WTC11 (cell line): ENCODE data around the gene CSNK1A1L. TPM values are rescaled to one million over a fixed set of nuclear protein-coding genes. Genes with fewer than 3 reads are reported as not detected.

ENCODE experiments used
- ATAC-seq: fragments of 200-7000 bp; cut with Tn5 transposase; 2 replicates; pipeline ENCODE4 v1.10.0; 2021; ENCODE audit warnings: mild to moderate bottlenecking, moderate library complexity
- CTCF ChIA-PET: fragments of 300-600 bp; sonication (Branson Sonifier 250); formaldehyde crosslinking; loops from one replicate; lab custom pipeline; 2021; ENCODE audit warnings: antibody characterized with exemption; lab: Charles Lee
- POLR2A ChIA-PET: fragments of 350-600 bp; sonication (Branson Sonifier 250); formaldehyde crosslinking; loops from one replicate; lab custom pipeline; 2021; ENCODE audit warnings: antibody characterized with exemption; lab: Charles Lee
- DNase-seq: peaks from one replicate; pipeline ENCODE4 v3.0.0; 2021; ENCODE audit warnings: low spot score
- H3K27ac Mint-ChIP-seq: 2 replicates; pipeline ENCODE4 v1.8.0; 2021; ENCODE audit warnings: mixed read lengths
- H3K27me3 Mint-ChIP-seq: 2 replicates; pipeline ENCODE4 v1.8.0; 2021; ENCODE audit warnings: low read depth, mild to moderate bottlenecking, moderate library complexity, mixed read lengths
- H3K36me3 Mint-ChIP-seq: 2 replicates; pipeline ENCODE4 v1.8.0; 2021; ENCODE audit warnings: mixed read lengths
- H3K4me1 Mint-ChIP-seq: 2 replicates; pipeline ENCODE4 v1.8.0; 2022; ENCODE audit warnings: mixed read lengths
- H3K4me3 Mint-ChIP-seq: 2 replicates; pipeline ENCODE4 v1.8.0; 2021; ENCODE audit warnings: mild to moderate bottlenecking, moderate library complexity, mixed read lengths
- H3K9me3 Mint-ChIP-seq: 2 replicates; pipeline ENCODE4 v1.8.0; 2021; ENCODE audit warnings: mixed read lengths
- ARID4B ChIP-seq: sonication (generic); formaldehyde crosslinking; IDR thresholded peaks from 2 replicates; pipeline ENCODE4 v1.8.0; 2023; ENCODE audit warnings: missing genetic modification reagents, mild to moderate bottlenecking, borderline replicate concordance
- ETV6 ChIP-seq: sonication (generic); formaldehyde crosslinking; IDR thresholded peaks from 2 replicates; pipeline ENCODE4 v1.8.1; 2022; ENCODE audit warnings: mild to moderate bottlenecking, missing genetic modification reagents
- FOXK1 ChIP-seq: sonication (generic); formaldehyde crosslinking; IDR thresholded peaks from 2 replicates; pipeline ENCODE4 v1.8.0; 2022; ENCODE audit warnings: mild to moderate bottlenecking, moderate library complexity, missing genetic modification reagents
- FOXP1 ChIP-seq: sonication (generic); formaldehyde crosslinking; IDR thresholded peaks from 2 replicates; pipeline ENCODE4 v1.8.0; 2022; ENCODE audit warnings: missing genetic modification reagents, mild to moderate bottlenecking, moderate library complexity, borderline replicate concordance
- GTF2I ChIP-seq: fragments of 250-450 bp; sonication (Bioruptor Pico); conservative IDR thresholded peaks from 2 replicates; pipeline ENCODE4 v1.4.0; 2021; ENCODE audit warnings: mild to moderate bottlenecking
- JAZF1 ChIP-seq: fragments of 250-450 bp; sonication (Bioruptor Pico); IDR thresholded peaks from 2 replicates; pipeline ENCODE4 v1.9.0; 2021; ENCODE audit warnings: moderate library complexity, mild to moderate bottlenecking, inconsistent platforms
- NFE2L1 ChIP-seq: sonication (generic); formaldehyde crosslinking; IDR thresholded peaks from 2 replicates; pipeline ENCODE4 v1.8.1; 2023; ENCODE audit warnings: missing genetic modification reagents
- NFYB ChIP-seq: sonication (generic); formaldehyde crosslinking; conservative IDR thresholded peaks from 2 replicates; pipeline ENCODE4 v1.8.0; 2022; ENCODE audit warnings: low read depth, missing genetic modification reagents
- NR3C1 ChIP-seq: sonication (generic); formaldehyde crosslinking; conservative IDR thresholded peaks from 2 replicates; pipeline ENCODE4 v1.8.1; 2023; ENCODE audit warnings: low read depth, mild to moderate bottlenecking, missing genetic modification reagents
- OVOL2 ChIP-seq: fragments of 250-450 bp; sonication (Bioruptor Pico); IDR thresholded peaks from 2 replicates; pipeline ENCODE4 v1.9.0; 2021; ENCODE audit warnings: mild to moderate bottlenecking, borderline replicate concordance
- SP1 ChIP-seq: sonication (generic); formaldehyde crosslinking; conservative IDR thresholded peaks from 2 replicates; pipeline ENCODE4 v1.8.1; 2022; ENCODE audit warnings: missing genetic modification reagents
- TP53 ChIP-seq: sonication (generic); formaldehyde crosslinking; IDR thresholded peaks from 2 replicates; pipeline ENCODE4 v1.8.1; 2023; ENCODE audit warnings: mild to moderate bottlenecking, missing genetic modification reagents
- ZNF232 ChIP-seq: sonication (generic); formaldehyde crosslinking; IDR thresholded peaks from 2 replicates; pipeline ENCODE4 v1.8.0; 2022; ENCODE audit warnings: mild to moderate bottlenecking, missing genetic modification reagents
- ZNF416 ChIP-seq: fragments of 250-450 bp; sonication (Bioruptor Pico); IDR thresholded peaks from 2 replicates; pipeline ENCODE4 v1.9.0; 2021; ENCODE audit warnings: mild to moderate bottlenecking, inconsistent platforms
- ZNF423 ChIP-seq: fragments of 250-450 bp; sonication (Bioruptor Pico); IDR thresholded peaks from 2 replicates; pipeline ENCODE4 v2.1.2; 2022; ENCODE audit warnings: mild to moderate bottlenecking, moderate library complexity
- total RNA-seq: library from RNA; stranded (reverse); gene quantifications from 3 replicates; pipeline ENCODE4 v1.2.3, GENCODE V29; 2021
- TF ChIP-seq, protein P1 (sequence below): sonication (generic); formaldehyde crosslinking; IDR thresholded peaks from 2 replicates; pipeline ENCODE4 v1.8.1; 2023; ENCODE audit warnings: mild to moderate bottlenecking, missing genetic modification reagents
- TF ChIP-seq, protein P2 (sequence below): sonication (generic); formaldehyde crosslinking; IDR thresholded peaks from 2 replicates; pipeline ENCODE4 v1.8.1; 2022; ENCODE audit warnings: mild to moderate bottlenecking, moderate library complexity, missing genetic modification reagents
- TF ChIP-seq, protein P3 (sequence below): sonication (generic); formaldehyde crosslinking; IDR thresholded peaks from 2 replicates; pipeline ENCODE4 v1.8.1; 2022; ENCODE audit warnings: low read depth, mild to moderate bottlenecking, moderate library complexity, missing genetic modification reagents, borderline replicate concordance
- TF ChIP-seq, protein P4 (sequence below): fragments of 250-450 bp; sonication (Bioruptor Pico); IDR thresholded peaks from 2 replicates; pipeline ENCODE4 v1.8.0; 2021; ENCODE audit warnings: mild to moderate bottlenecking
- TF ChIP-seq, protein P5 (sequence below): sonication (generic); formaldehyde crosslinking; IDR thresholded peaks from 2 replicates; pipeline ENCODE4 v1.8.1; 2022; ENCODE audit warnings: missing genetic modification reagents, borderline replicate concordance

CSNK1A1L gene
- total RNA-seq, 1 experiment from 2014 or later, result not detected

DNA sequence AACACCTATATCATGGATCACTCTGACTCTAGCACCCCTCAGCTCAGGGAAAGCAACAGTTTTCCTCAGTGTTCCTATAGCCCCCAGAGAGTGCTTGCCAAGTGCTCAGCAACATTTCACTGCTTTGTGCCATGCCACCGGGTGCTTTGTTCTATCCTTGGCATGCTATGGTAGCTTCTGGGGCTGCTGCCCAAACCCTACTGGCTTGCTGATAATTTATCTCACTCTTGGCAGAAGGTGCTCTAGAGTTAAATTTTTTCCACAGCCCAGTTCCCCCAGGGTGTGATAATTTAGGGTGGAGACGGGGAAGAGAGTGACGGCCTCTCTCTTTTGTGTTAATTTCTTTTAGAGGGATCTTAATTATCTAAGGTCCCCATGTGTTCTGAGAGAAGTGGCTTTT is 12.6 kb upstream of the CSNK1A1L start (continued):
- no peak for TF ChIP-seq ARID4B (CRISPR knock-in tag)
- no peak for TF ChIP-seq ZNF423 (CRISPR knock-in tag)
- TF ChIP-seq ZNF232 (CRISPR knock-in tag), result no peak
- no peak for TF ChIP-seq FOXK1 (CRISPR knock-in tag)

DNA sequence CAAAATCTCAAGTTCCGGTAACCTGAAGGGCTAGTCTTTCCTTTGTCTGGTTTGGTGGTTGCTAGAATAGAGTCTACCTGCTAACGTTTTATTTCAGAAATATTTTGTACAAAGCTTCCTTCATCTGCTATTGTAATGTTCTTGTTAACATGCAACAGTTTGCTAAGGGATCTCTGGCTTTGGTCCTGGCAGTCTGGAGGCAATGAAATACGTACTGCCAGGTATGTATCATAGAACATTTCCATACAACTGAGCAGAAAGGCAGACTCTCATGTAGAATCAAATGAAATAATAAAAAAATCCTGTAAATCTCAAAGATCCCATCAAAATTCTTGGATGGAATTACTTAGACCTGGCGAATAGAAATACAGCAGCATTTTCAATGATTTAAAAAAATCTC is 8.8 kb upstream of the CSNK1A1L start:
- POLR2A ChIA-PET, result no interaction called here
- H3K36me3 Mint-ChIP-seq, result no peaks in the 10 kb centered on the region
- no peaks in the 10 kb centered on the region for H3K9me3 Mint-ChIP-seq
- DNase-seq, result no peak
- no peak overlapping the region for H3K4me3 Mint-ChIP-seq
- no peak overlapping the region for H3K27ac Mint-ChIP-seq
- no peak for TF ChIP-seq JAZF1 (CRISPR knock-in tag)
- TF ChIP-seq TP53 (CRISPR knock-in tag), result no peak
- TF ChIP-seq, protein P1, sequence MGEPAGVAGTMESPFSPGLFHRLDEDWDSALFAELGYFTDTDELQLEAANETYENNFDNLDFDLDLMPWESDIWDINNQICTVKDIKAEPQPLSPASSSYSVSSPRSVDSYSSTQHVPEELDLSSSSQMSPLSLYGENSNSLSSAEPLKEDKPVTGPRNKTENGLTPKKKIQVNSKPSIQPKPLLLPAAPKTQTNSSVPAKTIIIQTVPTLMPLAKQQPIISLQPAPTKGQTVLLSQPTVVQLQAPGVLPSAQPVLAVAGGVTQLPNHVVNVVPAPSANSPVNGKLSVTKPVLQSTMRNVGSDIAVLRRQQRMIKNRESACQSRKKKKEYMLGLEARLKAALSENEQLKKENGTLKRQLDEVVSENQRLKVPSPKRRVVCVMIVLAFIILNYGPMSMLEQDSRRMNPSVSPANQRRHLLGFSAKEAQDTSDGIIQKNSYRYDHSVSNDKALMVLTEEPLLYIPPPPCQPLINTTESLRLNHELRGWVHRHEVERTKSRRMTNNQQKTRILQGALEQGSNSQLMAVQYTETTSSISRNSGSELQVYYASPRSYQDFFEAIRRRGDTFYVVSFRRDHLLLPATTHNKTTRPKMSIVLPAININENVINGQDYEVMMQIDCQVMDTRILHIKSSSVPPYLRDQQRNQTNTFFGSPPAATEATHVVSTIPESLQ (CRISPR knock-in tag), result no peak
- TF ChIP-seq, protein P2, sequence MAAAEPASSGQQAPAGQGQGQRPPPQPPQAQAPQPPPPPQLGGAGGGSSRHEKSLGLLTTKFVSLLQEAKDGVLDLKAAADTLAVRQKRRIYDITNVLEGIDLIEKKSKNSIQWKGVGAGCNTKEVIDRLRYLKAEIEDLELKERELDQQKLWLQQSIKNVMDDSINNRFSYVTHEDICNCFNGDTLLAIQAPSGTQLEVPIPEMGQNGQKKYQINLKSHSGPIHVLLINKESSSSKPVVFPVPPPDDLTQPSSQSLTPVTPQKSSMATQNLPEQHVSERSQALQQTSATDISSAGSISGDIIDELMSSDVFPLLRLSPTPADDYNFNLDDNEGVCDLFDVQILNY (CRISPR knock-in tag), result no peak
- no peak for TF ChIP-seq NR3C1 (CRISPR knock-in tag)
- no peak for TF ChIP-seq NFYB
- no peak for TF ChIP-seq SP1 (CRISPR knock-in tag)
- TF ChIP-seq, protein P3, sequence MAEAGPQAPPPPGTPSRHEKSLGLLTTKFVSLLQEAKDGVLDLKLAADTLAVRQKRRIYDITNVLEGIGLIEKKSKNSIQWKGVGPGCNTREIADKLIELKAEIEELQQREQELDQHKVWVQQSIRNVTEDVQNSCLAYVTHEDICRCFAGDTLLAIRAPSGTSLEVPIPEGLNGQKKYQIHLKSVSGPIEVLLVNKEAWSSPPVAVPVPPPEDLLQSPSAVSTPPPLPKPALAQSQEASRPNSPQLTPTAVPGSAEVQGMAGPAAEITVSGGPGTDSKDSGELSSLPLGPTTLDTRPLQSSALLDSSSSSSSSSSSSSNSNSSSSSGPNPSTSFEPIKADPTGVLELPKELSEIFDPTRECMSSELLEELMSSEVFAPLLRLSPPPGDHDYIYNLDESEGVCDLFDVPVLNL, result no peak
- no peak for TF ChIP-seq NFE2L1 (CRISPR knock-in tag)
- TF ChIP-seq, protein P4, sequence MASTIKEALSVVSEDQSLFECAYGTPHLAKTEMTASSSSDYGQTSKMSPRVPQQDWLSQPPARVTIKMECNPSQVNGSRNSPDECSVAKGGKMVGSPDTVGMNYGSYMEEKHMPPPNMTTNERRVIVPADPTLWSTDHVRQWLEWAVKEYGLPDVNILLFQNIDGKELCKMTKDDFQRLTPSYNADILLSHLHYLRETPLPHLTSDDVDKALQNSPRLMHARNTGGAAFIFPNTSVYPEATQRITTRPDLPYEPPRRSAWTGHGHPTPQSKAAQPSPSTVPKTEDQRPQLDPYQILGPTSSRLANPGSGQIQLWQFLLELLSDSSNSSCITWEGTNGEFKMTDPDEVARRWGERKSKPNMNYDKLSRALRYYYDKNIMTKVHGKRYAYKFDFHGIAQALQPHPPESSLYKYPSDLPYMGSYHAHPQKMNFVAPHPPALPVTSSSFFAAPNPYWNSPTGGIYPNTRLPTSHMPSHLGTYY (CRISPR knock-in tag), result no peak
- TF ChIP-seq FOXP1 (CRISPR knock-in tag), result no peak
- TF ChIP-seq OVOL2 (CRISPR knock-in tag), result no peak
- no peak for TF ChIP-seq ZNF416 (CRISPR knock-in tag)
- TF ChIP-seq, protein P5, sequence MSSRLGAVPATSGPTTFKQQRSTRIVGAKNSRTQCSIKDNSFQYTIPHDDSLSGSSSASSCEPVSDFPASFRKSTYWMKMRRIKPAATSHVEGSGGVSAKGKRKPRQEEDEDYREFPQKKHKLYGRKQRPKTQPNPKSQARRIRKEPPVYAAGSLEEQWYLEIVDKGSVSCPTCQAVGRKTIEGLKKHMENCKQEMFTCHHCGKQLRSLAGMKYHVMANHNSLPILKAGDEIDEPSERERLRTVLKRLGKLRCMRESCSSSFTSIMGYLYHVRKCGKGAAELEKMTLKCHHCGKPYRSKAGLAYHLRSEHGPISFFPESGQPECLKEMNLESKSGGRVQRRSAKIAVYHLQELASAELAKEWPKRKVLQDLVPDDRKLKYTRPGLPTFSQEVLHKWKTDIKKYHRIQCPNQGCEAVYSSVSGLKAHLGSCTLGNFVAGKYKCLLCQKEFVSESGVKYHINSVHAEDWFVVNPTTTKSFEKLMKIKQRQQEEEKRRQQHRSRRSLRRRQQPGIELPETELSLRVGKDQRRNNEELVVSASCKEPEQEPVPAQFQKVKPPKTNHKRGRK (CRISPR knock-in tag), result no peak
- no peak for TF ChIP-seq GTF2I (CRISPR knock-in tag)
- no peak for TF ChIP-seq ETV6 (CRISPR knock-in tag)
- TF ChIP-seq, all 79 proteins: peak for 0
- CTCF ChIA-PET, result no interaction called here
- no peaks in the 10 kb centered on the region for H3K27me3 Mint-ChIP-seq
- no peak for ATAC-seq
- no peaks in the 10 kb centered on the region for H3K4me1 Mint-ChIP-seq
